ENCODE results near the gene PUM2. TPM values are rescaled to one million over a fixed set of nuclear protein-coding genes. Genes with fewer than 3 reads are reported as not detected.

PUM2 gene
- total RNA-seq, 1 donor from 2014 or later: 122 TPM

DNA sequence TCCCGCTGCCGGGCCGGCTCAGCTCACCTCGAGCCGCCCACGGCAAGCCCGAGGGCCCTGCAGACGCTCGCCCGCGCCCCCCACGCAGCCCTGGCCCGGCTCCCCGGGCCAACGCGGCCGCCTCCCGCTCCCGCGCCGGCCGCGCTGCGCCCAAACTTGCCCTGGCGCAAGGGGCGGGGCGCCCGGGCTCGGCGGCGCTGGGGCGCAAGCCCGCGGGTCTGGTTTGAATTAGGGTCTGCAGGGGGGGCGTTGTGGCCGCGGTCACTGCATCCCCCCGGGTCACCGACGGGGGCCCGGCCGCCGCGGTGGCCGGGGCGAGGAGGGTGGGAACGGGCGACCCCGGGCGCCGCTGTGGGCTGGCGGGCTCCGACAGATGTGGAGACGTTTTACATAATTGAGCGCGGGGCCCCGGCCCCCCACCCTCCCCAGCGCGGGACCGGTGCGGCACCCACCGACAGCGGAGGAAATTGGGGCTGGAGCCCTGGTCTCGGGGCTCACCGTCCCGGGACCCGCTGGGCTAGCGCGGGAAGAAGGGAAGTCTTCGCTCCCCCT, 126.4 kb downstream of the PUM2 start:
- TF ChIP-seq, protein P1, sequence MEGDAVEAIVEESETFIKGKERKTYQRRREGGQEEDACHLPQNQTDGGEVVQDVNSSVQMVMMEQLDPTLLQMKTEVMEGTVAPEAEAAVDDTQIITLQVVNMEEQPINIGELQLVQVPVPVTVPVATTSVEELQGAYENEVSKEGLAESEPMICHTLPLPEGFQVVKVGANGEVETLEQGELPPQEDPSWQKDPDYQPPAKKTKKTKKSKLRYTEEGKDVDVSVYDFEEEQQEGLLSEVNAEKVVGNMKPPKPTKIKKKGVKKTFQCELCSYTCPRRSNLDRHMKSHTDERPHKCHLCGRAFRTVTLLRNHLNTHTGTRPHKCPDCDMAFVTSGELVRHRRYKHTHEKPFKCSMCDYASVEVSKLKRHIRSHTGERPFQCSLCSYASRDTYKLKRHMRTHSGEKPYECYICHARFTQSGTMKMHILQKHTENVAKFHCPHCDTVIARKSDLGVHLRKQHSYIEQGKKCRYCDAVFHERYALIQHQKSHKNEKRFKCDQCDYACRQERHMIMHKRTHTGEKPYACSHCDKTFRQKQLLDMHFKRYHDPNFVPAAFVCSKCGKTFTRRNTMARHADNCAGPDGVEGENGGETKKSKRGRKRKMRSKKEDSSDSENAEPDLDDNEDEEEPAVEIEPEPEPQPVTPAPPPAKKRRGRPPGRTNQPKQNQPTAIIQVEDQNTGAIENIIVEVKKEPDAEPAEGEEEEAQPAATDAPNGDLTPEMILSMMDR (IDR thresholded peaks at IDR 0.05; ENCODE audit: unreplicated experiment): no peak
- peaks cover 34% of the 10 kb centered on the region for H3K4me1 Mint-ChIP-seq
- H3K4me3 Mint-ChIP-seq: peak overlapping the region; percentile 60
- no peak overlapping the region for H3K27ac Mint-ChIP-seq
- H3K36me3 Mint-ChIP-seq: no peaks in the 10 kb centered on the region
- DNase-seq (ENCODE audit: low spot score in 2 of 2, unreplicated experiment in 2 of 2): no peak
- no peaks in the 10 kb centered on the region for H3K9me3 Mint-ChIP-seq
- H3K27me3 Mint-ChIP-seq (ENCODE audit: low read depth): no peaks in the 10 kb centered on the region

GRCh38 chr2:20223407-20224163, 127.1 kb downstream of the PUM2 start:
- TF ChIP-seq, protein P1 (IDR thresholded peaks at IDR 0.05; ENCODE audit: unreplicated experiment): no peak
- peaks cover 34% of the 10 kb centered on the region for H3K4me1 Mint-ChIP-seq

GRCh38 chr2:20222769-20223406, 127.8 kb downstream of the PUM2 start:
- no peaks in the 10 kb centered on the region for H3K9me3 Mint-ChIP-seq
- no peaks in the 10 kb centered on the region for H3K27me3 Mint-ChIP-seq (ENCODE audit: low read depth)
- peak overlapping the region; percentile 90 for H3K27ac Mint-ChIP-seq
- no peak for DNase-seq (ENCODE audit: low spot score in 2 of 2, unreplicated experiment in 2 of 2)
- TF ChIP-seq, protein P1 (IDR thresholded peaks at IDR 0.05; ENCODE audit: unreplicated experiment): no peak
- H3K36me3 Mint-ChIP-seq: no peaks in the 10 kb centered on the region
- H3K4me1 Mint-ChIP-seq: peaks cover 34% of the 10 kb centered on the region
- peak overlapping the region; percentile 73 for H3K4me3 Mint-ChIP-seq

More at GRCh38 chr2:20223407-20224163, 127.1 kb downstream of the PUM2 start:
- no peaks in the 10 kb centered on the region for H3K27me3 Mint-ChIP-seq (ENCODE audit: low read depth)
- peak overlapping the region; percentile 77 for H3K27ac Mint-ChIP-seq
- H3K36me3 Mint-ChIP-seq: no peaks in the 10 kb centered on the region
- DNase-seq (ENCODE audit: low spot score in 2 of 2, unreplicated experiment in 2 of 2): peak in 1 of 2 experiments; percentile 72
- no peaks in the 10 kb centered on the region for H3K9me3 Mint-ChIP-seq
- H3K4me3 Mint-ChIP-seq: peak overlapping the region; percentile 73

DNA sequence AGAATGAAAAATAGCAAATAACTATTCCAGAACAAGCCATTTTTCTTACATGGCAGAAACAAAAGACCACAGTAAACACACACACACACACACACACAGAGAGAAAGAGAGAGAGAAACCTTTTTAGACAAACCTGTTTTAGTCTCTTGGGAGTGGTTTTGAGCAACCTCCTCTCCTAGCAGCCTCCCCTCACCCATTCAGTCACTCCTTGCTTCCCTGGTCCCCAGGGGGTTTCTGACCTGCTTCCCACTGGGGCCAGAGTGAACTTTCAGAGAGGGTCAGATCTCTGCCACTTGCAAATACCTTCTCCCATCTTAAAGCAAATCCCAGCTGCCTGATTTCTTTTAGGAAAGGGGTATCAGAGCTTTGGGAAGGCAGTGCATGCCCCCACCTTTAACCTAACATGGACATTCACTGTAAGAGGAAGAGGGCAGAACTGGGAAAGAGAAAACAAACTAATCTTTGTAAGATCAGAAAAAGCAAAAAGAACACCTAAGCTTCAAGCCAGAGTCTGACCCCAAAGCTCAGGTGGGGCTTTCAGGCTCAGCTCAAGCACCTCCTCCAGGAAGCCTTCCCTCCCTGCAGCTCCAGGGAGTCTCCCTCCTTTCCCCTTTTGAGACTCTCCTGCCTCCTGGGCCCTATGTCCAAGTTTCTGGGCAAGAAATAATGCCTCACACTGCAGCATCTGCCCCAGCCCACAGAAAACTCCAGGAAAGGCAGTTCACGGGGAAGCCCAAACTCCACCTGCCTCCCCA, 128.5 kb downstream of the PUM2 start:
- TF ChIP-seq, protein P1 (IDR thresholded peaks at IDR 0.05; ENCODE audit: unreplicated experiment): no peak

DNA sequence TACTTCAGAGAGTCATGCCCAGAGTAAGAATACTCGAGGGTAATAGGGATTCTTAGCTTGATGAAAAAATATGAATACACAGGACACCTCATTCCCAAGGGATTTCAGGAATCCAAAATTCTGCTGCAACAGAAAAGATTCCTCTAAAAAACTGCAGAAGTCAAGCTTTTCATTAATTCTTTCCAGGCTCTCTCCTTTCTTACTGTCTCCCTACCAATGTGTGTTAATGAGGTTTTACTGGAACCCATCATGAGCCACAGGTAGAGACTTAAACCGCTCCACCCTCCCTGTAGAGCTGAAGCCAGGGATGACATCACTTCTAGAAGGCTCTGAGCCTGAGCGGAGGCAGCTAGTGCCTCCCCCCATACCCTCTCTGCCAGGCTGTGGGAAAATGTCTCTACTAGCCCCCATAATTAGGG, 129.1 kb downstream of the PUM2 start:
- Mint-ChIP-seq H3K4me3 (peak overlapping the region; percentile 73), H3K27me3 (ENCODE audit: low read depth) (no peaks in the 10 kb centered on the region), H3K36me3 (no peaks in the 10 kb centered on the region), H3K27ac (peak overlapping the region; percentile 90), H3K9me3 (no peaks in the 10 kb centered on the region), H3K4me1 (peaks cover 34% of the 10 kb centered on the region)
- DNase-seq (ENCODE audit: low spot score in 2 of 2, unreplicated experiment in 2 of 2): no peak
- TF ChIP-seq, protein P1 (IDR thresholded peaks at IDR 0.05; ENCODE audit: unreplicated experiment): no peak

More for the DNA sequence above, 128.5 kb downstream of the PUM2 start:
- no peaks in the 10 kb centered on the region for H3K36me3 Mint-ChIP-seq
- H3K27me3 Mint-ChIP-seq (ENCODE audit: low read depth): no peaks in the 10 kb centered on the region
- H3K9me3 Mint-ChIP-seq: no peaks in the 10 kb centered on the region
- no peak for DNase-seq (ENCODE audit: low spot score in 2 of 2, unreplicated experiment in 2 of 2)
- H3K4me1 Mint-ChIP-seq: peaks cover 34% of the 10 kb centered on the region
- H3K27ac Mint-ChIP-seq: peak overlapping the region; percentile 90
- H3K4me3 Mint-ChIP-seq: peak overlapping the region; percentile 73
